ENCODE data around the gene NAV3. TPM values are rescaled to one million over a fixed set of nuclear protein-coding genes. Genes with fewer than 3 reads are reported as not detected.

The NAV3 gene
- total and polyA plus RNA-seq, 9 of the 15 experiments (the other 6 are each of a cell fraction or from before 2014, with no cell fraction given): 0.04 TPM; not detected in 8

DNA sequence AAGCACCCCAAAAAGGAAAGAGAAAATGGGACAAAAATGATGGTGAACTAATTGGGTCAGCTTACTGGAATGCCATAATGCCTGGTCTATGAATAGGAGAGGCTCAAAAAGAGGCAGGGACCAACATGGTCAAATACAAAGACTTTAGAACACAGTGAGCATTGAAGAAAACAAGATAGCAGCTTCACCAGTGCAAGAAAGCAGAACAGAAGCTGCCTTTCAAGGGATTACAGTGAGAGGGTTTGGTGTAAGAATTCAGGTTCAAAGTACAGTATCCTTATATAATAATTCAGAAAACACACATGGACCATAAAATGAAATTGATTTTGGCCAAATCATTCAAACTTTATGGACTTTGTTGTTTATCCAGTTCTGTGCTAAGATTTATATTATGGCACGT is 162.1 kb downstream of the NAV3 start (continued):
- TF ChIP-seq, protein P1, sequence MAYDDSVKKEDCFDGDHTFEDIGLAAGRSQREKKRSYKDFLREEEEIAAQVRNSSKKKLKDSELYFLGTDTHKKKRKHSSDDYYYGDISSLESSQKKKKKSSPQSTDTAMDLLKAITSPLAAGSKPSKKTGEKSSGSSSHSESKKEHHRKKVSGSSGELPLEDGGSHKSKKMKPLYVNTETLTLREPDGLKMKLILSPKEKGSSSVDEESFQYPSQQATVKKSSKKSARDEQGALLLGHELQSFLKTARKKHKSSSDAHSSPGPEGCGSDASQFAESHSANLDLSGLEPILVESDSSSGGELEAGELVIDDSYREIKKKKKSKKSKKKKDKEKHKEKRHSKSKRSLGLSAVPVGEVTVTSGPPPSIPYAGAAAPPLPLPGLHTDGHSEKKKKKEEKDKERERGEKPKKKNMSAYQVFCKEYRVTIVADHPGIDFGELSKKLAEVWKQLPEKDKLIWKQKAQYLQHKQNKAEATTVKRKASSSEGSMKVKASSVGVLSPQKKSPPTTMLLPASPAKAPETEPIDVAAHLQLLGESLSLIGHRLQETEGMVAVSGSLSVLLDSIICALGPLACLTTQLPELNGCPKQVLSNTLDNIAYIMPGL (CRISPR knock-in tag; IDR thresholded peaks at IDR 0.05): no peak
- TF ChIP-seq ARNT (IDR thresholded peaks at IDR 0.05) (no peak), XRCC4 (IDR thresholded peaks at IDR 0.05; ENCODE audit: extremely low read depth, insufficient read depth, insufficient read length) (no peak), ZNF717 (CRISPR knock-in tag; IDR thresholded peaks at IDR 0.05) (no peak), NFATC3 (IDR thresholded peaks at IDR 0.05) (no peak), CCAR2 (IDR thresholded peaks at IDR 0.05; ENCODE audit: low read depth, low read length) (no peak)
- TF ChIP-seq, protein P2, sequence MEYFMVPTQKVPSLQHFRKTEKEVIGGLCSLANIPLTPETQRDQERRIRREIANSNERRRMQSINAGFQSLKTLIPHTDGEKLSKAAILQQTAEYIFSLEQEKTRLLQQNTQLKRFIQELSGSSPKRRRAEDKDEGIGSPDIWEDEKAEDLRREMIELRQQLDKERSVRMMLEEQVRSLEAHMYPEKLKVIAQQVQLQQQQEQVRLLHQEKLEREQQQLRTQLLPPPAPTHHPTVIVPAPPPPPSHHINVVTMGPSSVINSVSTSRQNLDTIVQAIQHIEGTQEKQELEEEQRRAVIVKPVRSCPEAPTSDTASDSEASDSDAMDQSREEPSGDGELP (CRISPR knock-in tag; IDR thresholded peaks at IDR 0.05; ENCODE audit: borderline replicate concordance): no peak

DNA sequence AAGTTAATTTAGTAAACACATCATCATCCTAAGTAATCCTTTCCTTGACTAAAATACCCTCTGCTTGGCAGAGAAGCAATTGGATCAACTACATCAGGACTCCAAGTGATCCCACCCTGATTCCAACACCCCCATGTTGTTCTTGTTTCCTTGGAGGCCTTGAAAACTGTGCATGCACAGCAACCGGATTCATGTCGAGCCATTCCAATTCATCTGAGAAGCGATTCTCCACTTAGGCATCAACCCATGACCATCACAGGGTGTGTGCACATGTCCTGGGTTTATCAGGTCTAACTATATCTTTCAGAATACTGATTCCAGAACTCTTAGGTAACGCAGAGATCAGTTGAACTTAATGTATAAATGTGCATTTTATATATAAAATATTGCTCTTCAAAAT is 163.0 kb downstream of the NAV3 start:
- Histone ChIP-seq H3K27me3 (ENCODE audit: control insufficient read depth in 2 of 2, insufficient read depth in 2 of 2, low read length in 2 of 2) (no peaks in the 10 kb centered on the region), H4K20me1 (replicated peaks; ENCODE audit: control insufficient read depth, insufficient read depth, low read length) (no peaks in the 10 kb centered on the region), H3K4me3 (no peak overlapping the region), H3K79me2 (ENCODE audit: control insufficient read depth, insufficient read depth, low read length) (no peaks in the 10 kb centered on the region), H3K4me2 (ENCODE audit: insufficient read depth, low read length) (no peak overlapping the region), H3K9me1 (ENCODE audit: control insufficient read depth, insufficient read depth, low read length) (no peaks in the 10 kb centered on the region), H3K36me3 (ENCODE audit: control insufficient read depth, insufficient read depth, low read length) (no peaks in the 10 kb centered on the region), H3K9ac (ENCODE audit: insufficient read depth in 1 of 2, low read depth in 2 of 2, low read length in 2 of 2) (no peak overlapping the region), H3K4me1 (replicated peaks in 1 of 2; ENCODE audit: control insufficient read depth in 2 of 2, insufficient read depth in 2 of 2, low read length in 2 of 2) (no peaks in the 10 kb centered on the region), H2AFZ (ENCODE audit: low read depth, low read length) (no peak overlapping the region), H3K27ac (ENCODE audit: extremely low read depth, low read depth, low read length) (no peak overlapping the region), H3K9me3 (replicated peaks; ENCODE audit: control insufficient read depth, insufficient read depth, low read depth, low read length) (no peaks in the 10 kb centered on the region)
- TF ChIP-seq, protein P3, sequence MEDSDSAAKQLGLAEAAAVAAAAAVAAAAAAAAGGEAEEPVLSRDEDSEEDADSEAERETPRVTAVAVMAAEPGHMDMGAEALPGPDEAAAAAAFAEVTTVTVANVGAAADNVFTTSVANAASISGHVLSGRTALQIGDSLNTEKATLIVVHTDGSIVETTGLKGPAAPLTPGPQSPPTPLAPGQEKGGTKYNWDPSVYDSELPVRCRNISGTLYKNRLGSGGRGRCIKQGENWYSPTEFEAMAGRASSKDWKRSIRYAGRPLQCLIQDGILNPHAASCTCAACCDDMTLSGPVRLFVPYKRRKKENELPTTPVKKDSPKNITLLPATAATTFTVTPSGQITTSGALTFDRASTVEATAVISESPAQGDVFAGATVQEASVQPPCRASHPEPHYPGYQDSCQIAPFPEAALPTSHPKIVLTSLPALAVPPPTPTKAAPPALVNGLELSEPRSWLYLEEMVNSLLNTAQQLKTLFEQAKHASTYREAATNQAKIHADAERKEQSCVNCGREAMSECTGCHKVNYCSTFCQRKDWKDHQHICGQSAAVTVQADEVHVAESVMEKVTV (CRISPR knock-in tag; IDR thresholded peaks at IDR 0.05): no peak
- TF ChIP-seq COPS2 (conservative IDR thresholded peaks at IDR 0.05): no peak
- no peak for TF ChIP-seq SRSF3 (IDR thresholded peaks at IDR 0.05; ENCODE audit: insufficient read depth, low read length)
- intact Hi-C loops (cut with micrococcal nuclease) (loop anchor here (5.0 kb wide), 1 partner anchor 399 kb away; no protein-coding TSS in a partner anchor), in situ Hi-C loops (cut with MboI) (no loop called here)
- DNase-seq (ENCODE audit: extremely low read depth in 1 of 4, low spot score in 3 of 4) (no peak), ATAC-seq (no peak), FAIRE-seq (no peak)
- WGBS (ENCODE audit: insufficient coverage, low coverage, missing lambda C conversion rate): 3% methylated on average over 4 of the region's 4 CpGs
- BruUV-seq (replicated peaks): no TSS peak
- ChIA-PET POLR2A (no interaction called here), CTCF (ENCODE audit: low intra/inter-chr PET ratio) (no interaction called here)
